ENCODE results near the gene STK11IP. TPM values are rescaled to one million over a fixed set of nuclear protein-coding genes. Genes with fewer than 3 reads are reported as not detected.

The STK11IP gene
- total RNA-seq, 2 experiments from 2014 or later, result 28.4 to 31.5 TPM

GRCh38 chr2:219608399-219608964 is 10.8 kb downstream of the STK11IP start:
- Mint-ChIP-seq H3K4me1 (peaks cover 8% of the 10 kb centered on the region), H3K36me3 (ENCODE audit: low read depth) (peaks cover 12% of the 10 kb centered on the region), H3K27ac (no peak overlapping the region), H3K27me3 (no peaks in the 10 kb centered on the region), H3K9me3 (no peaks in the 10 kb centered on the region), H3K4me3 (no peak overlapping the region)
- ChIA-PET POLR2A (no interaction called here), CTCF (no interaction called here)
- DNase-seq, result no peak

- Mint-ChIP-seq H3K9me3 (no peaks in the 10 kb centered on the region), H3K4me1 (peaks cover 8% of the 10 kb centered on the region), H3K36me3 (ENCODE audit: low read depth) (peaks cover 9% of the 10 kb centered on the region), H3K27me3 (no peaks in the 10 kb centered on the region), H3K4me3 (no peak overlapping the region), H3K27ac (no peak overlapping the region)
- ChIA-PET CTCF (no interaction called here), POLR2A (no interaction called here)
- DNase-seq, result no peak
Measured at GRCh38 chr2:219609149-219609750, 11.6 kb downstream of the STK11IP start.

GRCh38 chr2:219611306-219611705 is 13.6 kb downstream of the STK11IP start:
- Mint-ChIP-seq H3K4me3 (no peak overlapping the region), H3K27ac (no peak overlapping the region)
- CTCF ChIA-PET, result no interaction called here

DNA sequence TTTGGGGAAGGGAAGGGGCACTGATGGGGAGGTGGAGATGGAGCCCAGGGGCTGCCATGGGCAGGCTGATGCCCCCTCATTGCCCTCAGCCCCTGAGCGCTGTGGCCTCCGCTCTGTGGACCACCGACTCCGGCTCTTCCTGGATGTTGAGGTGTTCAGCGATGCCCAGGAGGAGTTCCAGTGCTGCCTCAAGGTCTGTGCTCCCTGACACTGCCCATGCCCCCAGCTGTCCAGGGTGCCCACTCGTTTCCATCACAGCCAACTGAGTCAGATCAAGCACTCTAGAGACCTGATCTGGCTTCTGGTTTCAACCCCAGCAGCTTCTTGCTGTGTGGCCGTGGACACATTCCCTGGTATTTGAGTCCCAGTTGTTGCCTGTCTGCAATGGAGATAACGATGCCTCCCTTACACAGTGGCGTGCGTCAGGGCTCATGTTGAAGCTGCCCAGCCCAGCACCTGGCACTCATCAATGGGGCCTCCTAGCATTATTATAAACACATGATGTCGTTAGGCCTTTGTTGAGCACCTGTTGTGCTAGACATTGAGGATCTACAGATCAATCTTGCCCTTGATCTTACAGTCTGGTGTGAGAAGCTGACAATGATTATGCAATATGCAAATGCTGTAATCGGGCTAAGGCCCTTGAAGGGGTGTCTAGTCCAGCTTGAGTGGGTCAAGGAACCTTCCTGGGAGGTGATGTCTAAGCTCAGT is 14.4 kb downstream of the STK11IP start:
- Mint-ChIP-seq H3K4me3 (no peak overlapping the region), H3K36me3 (ENCODE audit: low read depth) (peaks cover 8% of the 10 kb centered on the region), H3K27ac (no peak overlapping the region), H3K9me3 (no peaks in the 10 kb centered on the region), H3K4me1 (peaks cover 8% of the 10 kb centered on the region), H3K27me3 (no peaks in the 10 kb centered on the region)
- DNase-seq, result no peak
- ChIA-PET CTCF (no interaction called here), POLR2A (interaction anchor here (1.3 kb wide), 1 partner anchor 15 kb away, joined by 3 read pairs; the partner anchor contains the start of gene STK11IP)

More at GRCh38 chr2:219611306-219611705, 13.6 kb downstream of the STK11IP start:
- DNase-seq, result no peak
- POLR2A ChIA-PET, result interaction anchor here (1.3 kb wide), 1 partner anchor 14 kb away, joined by 3 read pairs; the partner anchor contains the start of gene STK11IP
- Mint-ChIP-seq H3K4me1 (peaks cover 8% of the 10 kb centered on the region), H3K27me3 (no peaks in the 10 kb centered on the region), H3K9me3 (no peaks in the 10 kb centered on the region), H3K36me3 (ENCODE audit: low read depth) (peaks cover 10% of the 10 kb centered on the region)

GRCh38 chr2:219612577-219613286 is 15.1 kb downstream of the STK11IP start:
- Mint-ChIP-seq H3K36me3 (ENCODE audit: low read depth) (peaks cover 6% of the 10 kb centered on the region), H3K4me3 (no peak overlapping the region), H3K4me1 (peaks cover 8% of the 10 kb centered on the region), H3K27me3 (no peaks in the 10 kb centered on the region), H3K9me3 (no peaks in the 10 kb centered on the region), H3K27ac (no peak overlapping the region)
- DNase-seq, result no peak
- ChIA-PET POLR2A (interaction anchor here (0.5 to 1.3 kb wide), 2 partner anchors 15 kb away, joined by 3 read pairs; partner anchors contain the start of gene STK11IP), CTCF (no interaction called here)

- Mint-ChIP-seq H3K9me3 (no peaks in the 10 kb centered on the region), H3K36me3 (ENCODE audit: low read depth) (peaks cover 6% of the 10 kb centered on the region), H3K27ac (no peak overlapping the region), H3K4me3 (no peak overlapping the region), H3K4me1 (peaks cover 8% of the 10 kb centered on the region), H3K27me3 (no peaks in the 10 kb centered on the region)
- no peak for DNase-seq
- POLR2A ChIA-PET, result no interaction called here
- CTCF ChIA-PET, result no interaction called here
Measured at GRCh38 chr2:219613461-219614070, 15.9 kb downstream of the STK11IP start.

GRCh38 chr2:219614076-219614860 is 16.6 kb downstream of the STK11IP start:
- peaks cover 8% of the 10 kb centered on the region for H3K4me1 Mint-ChIP-seq
- ChIA-PET POLR2A (no interaction called here), CTCF (no interaction called here)
- peaks cover 6% of the 10 kb centered on the region for H3K36me3 Mint-ChIP-seq (ENCODE audit: low read depth)
- H3K27ac Mint-ChIP-seq, result no peak overlapping the region
- H3K27me3 Mint-ChIP-seq, result no peaks in the 10 kb centered on the region
- H3K4me3 Mint-ChIP-seq, result no peak overlapping the region
- DNase-seq, result no peak
- no peaks in the 10 kb centered on the region for H3K9me3 Mint-ChIP-seq

DNA sequence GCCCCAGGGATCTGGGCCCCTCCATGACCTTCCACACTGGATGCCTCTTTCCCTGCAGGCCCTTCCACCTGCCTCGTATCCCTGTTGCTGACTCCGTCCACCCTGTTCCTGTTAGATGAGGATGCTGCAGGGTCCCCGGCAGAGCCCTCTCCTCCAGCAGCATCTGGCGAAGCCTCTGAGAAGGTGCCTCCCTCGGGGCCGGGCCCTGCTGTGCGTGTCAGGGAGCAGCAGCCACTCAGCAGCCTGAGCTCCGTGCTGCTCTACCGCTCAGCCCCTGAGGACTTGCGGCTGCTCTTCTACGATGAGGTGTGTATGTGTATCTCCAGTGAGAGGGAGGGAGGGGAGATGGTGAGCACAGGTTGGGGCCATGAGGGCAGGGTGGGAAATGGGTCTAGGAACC is 17.4 kb downstream of the STK11IP start:
- no peak overlapping the region for H3K4me3 Mint-ChIP-seq
- CTCF ChIA-PET, result no interaction called here
- POLR2A ChIA-PET, result no interaction called here
- no peaks in the 10 kb centered on the region for H3K27me3 Mint-ChIP-seq
- peaks cover 6% of the 10 kb centered on the region for H3K36me3 Mint-ChIP-seq (ENCODE audit: low read depth)
- no peak for DNase-seq
- no peaks in the 10 kb centered on the region for H3K9me3 Mint-ChIP-seq
- peaks cover 8% of the 10 kb centered on the region for H3K4me1 Mint-ChIP-seq
- no peak overlapping the region for H3K27ac Mint-ChIP-seq

DNA sequence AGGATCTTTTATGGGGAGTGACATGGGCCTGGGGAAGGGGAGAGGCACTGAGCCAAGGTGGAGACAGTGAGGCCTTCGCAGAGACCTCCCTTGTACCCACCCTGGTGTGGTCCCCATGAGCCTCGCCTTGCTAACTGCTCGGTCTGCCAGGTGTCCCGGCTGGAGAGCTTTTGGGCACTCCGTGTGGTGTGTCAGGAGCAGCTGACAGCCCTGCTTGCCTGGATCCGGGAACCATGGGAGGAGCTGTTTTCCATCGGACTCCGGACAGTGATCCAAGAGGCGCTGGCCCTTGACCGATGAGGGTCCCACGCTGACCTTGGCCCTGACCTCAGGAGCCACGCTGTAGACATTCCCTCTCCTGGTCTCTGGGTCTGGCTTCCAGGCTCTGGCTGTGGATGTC is 18.2 kb downstream of the STK11IP start:
- no peak for DNase-seq
- peaks cover 6% of the 10 kb centered on the region for H3K36me3 Mint-ChIP-seq (ENCODE audit: low read depth)
- peaks cover 8% of the 10 kb centered on the region for H3K4me1 Mint-ChIP-seq
- H3K9me3 Mint-ChIP-seq, result no peaks in the 10 kb centered on the region
- ChIA-PET CTCF (interaction anchor here (0.8 kb wide), 1 partner anchor 27 kb away, joined by 5 read pairs; no protein-coding TSS in a partner anchor), POLR2A (no interaction called here)
- H3K27ac Mint-ChIP-seq, result no peak overlapping the region
- no peaks in the 10 kb centered on the region for H3K27me3 Mint-ChIP-seq
- no peak overlapping the region for H3K4me3 Mint-ChIP-seq

GRCh38 chr2:219616550-219616949 is 18.9 kb downstream of the STK11IP start:
- Mint-ChIP-seq H3K27ac (no peak overlapping the region), H3K4me1 (peaks cover 8% of the 10 kb centered on the region), H3K4me3 (no peak overlapping the region), H3K36me3 (ENCODE audit: low read depth) (peaks cover 6% of the 10 kb centered on the region), H3K27me3 (no peaks in the 10 kb centered on the region), H3K9me3 (no peaks in the 10 kb centered on the region)
- ChIA-PET CTCF (no interaction called here), POLR2A (no interaction called here)
- DNase-seq, result no peak

- peaks cover 9% of the 10 kb centered on the region for H3K27me3 Mint-ChIP-seq
- POLR2A ChIA-PET, result no interaction called here
- H3K4me1 Mint-ChIP-seq, result no peaks in the 10 kb centered on the region
- CTCF ChIA-PET, result no interaction called here
- H3K36me3 Mint-ChIP-seq (ENCODE audit: low read depth), result peaks cover 6% of the 10 kb centered on the region
- no peaks in the 10 kb centered on the region for H3K9me3 Mint-ChIP-seq
- DNase-seq, result no peak
- H3K27ac Mint-ChIP-seq, result no peak overlapping the region
- H3K4me3 Mint-ChIP-seq, result no peak overlapping the region
Measured at GRCh38 chr2:219618733-219619122, 21.1 kb downstream of the STK11IP start.

DNA sequence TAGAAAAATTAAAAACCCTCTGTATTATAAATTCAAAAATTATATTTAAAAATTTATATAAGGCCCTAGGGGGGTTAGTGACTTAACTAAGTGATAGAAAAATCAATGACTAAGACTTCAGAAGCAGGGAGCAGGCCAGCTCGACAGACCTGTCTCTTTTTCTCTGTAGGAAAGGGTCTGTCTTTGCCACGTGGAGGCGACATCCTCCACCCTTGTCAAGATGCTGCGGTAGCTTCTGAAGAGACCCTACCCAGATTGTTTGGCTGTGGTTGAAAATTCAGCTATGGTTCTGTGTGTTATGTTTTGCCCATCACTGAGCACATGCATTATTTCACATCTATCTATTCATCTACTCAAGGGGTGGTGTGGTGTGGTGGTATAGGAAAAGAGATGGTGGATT is 21.6 kb downstream of the STK11IP start:
- CTCF ChIA-PET, result interaction anchor here (1.2 to 1.4 kb wide), 2 partner anchors 13 to 59 kb away, joined by 3 to 5 read pairs; no protein-coding TSS in a partner anchor
- POLR2A ChIA-PET, result no interaction called here
- Mint-ChIP-seq H3K9me3 (no peaks in the 10 kb centered on the region), H3K4me1 (no peaks in the 10 kb centered on the region), H3K36me3 (ENCODE audit: low read depth) (peaks cover 6% of the 10 kb centered on the region), H3K4me3 (no peak overlapping the region), H3K27ac (no peak overlapping the region), H3K27me3 (peaks cover 13% of the 10 kb centered on the region)
- DNase-seq, result no peak

All from activated CD4-positive, alpha-beta memory T cell treated with anti-CD3 and anti-CD28 coated beads, Interleukin-2, amount 10 ng/mL, durations not matched to agents 7 days and 5 days (primary cell).